Kidney (tissue), 14 donors: Measurements from ENCODE around the gene KHDC4. TPM values are rescaled to one million over a fixed set of nuclear protein-coding genes. Genes with fewer than 3 reads are reported as not detected.

ENCODE experiments used
- DNase-seq, 5 donors: peaks; one replicate each; pipeline ENCODE4 v3.0.0-alpha.2; 2013 to 2020
- FAIRE-seq: peaks from 2 replicates; lab custom pipeline; 2012; peaks lifted over from hg19 to GRCh38; lab: Jason Lieb, UNC
- H3K27ac ChIP-seq, 2 donors: one replicate each; pipeline ENCODE4 v1.7.0; 2013; ENCODE audit warnings: low read depth in 2 of 2, low read length in 2 of 2, inconsistent platforms in 1 of 2
- H3K27me3 ChIP-seq: one replicate; pipeline ENCODE4 v1.7.1; 2013; ENCODE audit warnings: low read length, inconsistent platforms; ENCODE audit not compliant: control insufficient read depth, insufficient read depth
- H3K36me3 ChIP-seq, 3 donors: one replicate each; pipeline versions ENCODE4 v1.7.0 to v1.7.1; 2013; ENCODE audit warnings: low read length in 3 of 3, control low read depth in 1 of 3, inconsistent platforms in 1 of 3; ENCODE audit not compliant: insufficient read depth in 3 of 3, control insufficient read depth in 2 of 3
- H3K4me1 ChIP-seq, 3 donors: one replicate each; pipeline versions ENCODE4 v1.7.0 to v1.7.1; 2013; ENCODE audit warnings: low read length in 3 of 3, inconsistent platforms in 1 of 3, low read depth in 1 of 3; ENCODE audit not compliant: control insufficient read depth in 2 of 3, insufficient read depth in 2 of 3
- H3K4me3 ChIP-seq, 3 donors: one replicate each; pipeline versions ENCODE4 v1.7.0 to v1.8.1; 2013; ENCODE audit warnings: low read length in 3 of 3, control low read depth in 1 of 3, inconsistent platforms in 1 of 3
- H3K9ac ChIP-seq, 3 donors: one replicate each; pipeline versions ENCODE4 v1.7.0 to v1.7.1; 2013; ENCODE audit warnings: low read length in 3 of 3, control low read depth in 1 of 3, inconsistent platforms in 1 of 3
- H3K9me3 ChIP-seq, 3 donors: one replicate each; pipeline versions ENCODE4 v1.7.0 to v1.7.1; 2013; ENCODE audit warnings: low read length in 3 of 3, control low read depth in 1 of 3, inconsistent platforms in 1 of 3; ENCODE audit not compliant: control insufficient read depth in 2 of 3, insufficient read depth in 1 of 3
- CTCF ChIP-seq: IDR thresholded peaks from 3 replicates; pipeline ENCODE4 v1.5.1; 2012; ENCODE audit warnings: mild to moderate bottlenecking, moderate library complexity, borderline replicate concordance; ENCODE audit not compliant: insufficient read depth; ENCODE audit errors: extremely low read depth
- intact Hi-C: fragments of 100-400 bp; cut with DNase I; formaldehyde crosslinking; loops from one replicate; pipeline ENCODE4 v1.11.1; 2022
- polyA plus RNA-seq: library from polyadenylated mRNA; stranded (reverse); fragments of 350-450 nt; fragmentation: Illumina TruSeq; extraction: RNeasy Lipid Tissue Mini Kit (QIAGEN cat#74804); gene quantifications from one replicate; pipeline ENCODE4 v1.2.3, GENCODE V29; 2014; ENCODE audit warnings: low read depth, low replicate concordance; ENCODE audit not compliant: insufficient read depth
- total RNA-seq: library from RNA; stranded (reverse); fragmentation: NEBNext Ultra II Directional; extraction: Animal tissue kit (Norgen Biotek cat#: 25700); gene quantifications from one replicate; pipeline ENCODE4 v1.2.1, GENCODE V29; 2021
- donor health status: control.
- donor health status: control.
- donor health status: control.
- donor health status: control.
- donor health status: control.
- donor health status: DM: yes; HTN: yes; CAD: no.
- donor health status: Normal renal cell carcinoma (clear cell type).

The KHDC4 gene
- total and polyA plus RNA-seq, 2 donors from 2014 or later = 19.8 to 57.4 TPM

- DNase-seq = no peak
- peaks cover under 1 to 4% (median 1%) of the 10 kb centered on the region in 3 donors for H3K36me3 ChIP-seq
- no peak for TF ChIP-seq CTCF
These were observed 35.2 kb upstream of the KHDC4 start for GRCh38 chr1:155969377-155969791.

GRCh38 chr1:155968670-155969069, 34.5 kb upstream of the KHDC4 start:
- intact Hi-C loops = no loop called here
- no peak for TF ChIP-seq CTCF
- Histone ChIP-seq H3K27me3 (no peaks in the 10 kb centered on the region), H3K9me3 (no peaks in the 10 kb centered on the region), H3K27ac (peak overlapping the region in 1 of 2 donors; percentile 86), H3K36me3 (peaks cover 3 to 4% (median 4%) of the 10 kb centered on the region in 3 donors), H3K9ac (peak overlapping the region in 1 of 3 donors; percentile 55), H3K4me3 (no peak overlapping the region), H3K4me1 (peaks cover 8 to 43% (median 19%) of the 10 kb centered on the region in 3 donors)
- DNase-seq (peak in 3 of 5 donors; percentile 40 to 82 (median 66)), FAIRE-seq (no peak)

More at GRCh38 chr1:155969377-155969791, 35.2 kb upstream of the KHDC4 start:
- H3K4me3 ChIP-seq = no peak overlapping the region
- H3K9me3 ChIP-seq = no peaks in the 10 kb centered on the region
- intact Hi-C loops = no loop called here
- H3K4me1 ChIP-seq = peaks cover 8 to 43% (median 19%) of the 10 kb centered on the region in 3 donors
- no peak for FAIRE-seq
- no peak overlapping the region for H3K27ac ChIP-seq
- H3K27me3 ChIP-seq = no peaks in the 10 kb centered on the region
- H3K9ac ChIP-seq = no peak overlapping the region

GRCh38 chr1:155968051-155968400, 33.8 kb upstream of the KHDC4 start:
- no peak for TF ChIP-seq CTCF
- peak overlapping the region; percentile 32 to 86 for H3K27ac ChIP-seq
- no peak overlapping the region for H3K4me3 ChIP-seq
- intact Hi-C loops = no loop called here
- peaks cover 3 to 4% (median 4%) of the 10 kb centered on the region in 3 donors for H3K36me3 ChIP-seq
- peaks cover 8 to 43% (median 19%) of the 10 kb centered on the region in 3 donors for H3K4me1 ChIP-seq
- no peak for FAIRE-seq
- DNase-seq = no peak
- no peak overlapping the region for H3K9ac ChIP-seq
- H3K27me3 ChIP-seq = no peaks in the 10 kb centered on the region
- no peaks in the 10 kb centered on the region for H3K9me3 ChIP-seq
